ENCODE measurements around the gene DDX41. TPM values are rescaled to one million over a fixed set of nuclear protein-coding genes. Genes with fewer than 3 reads are reported as not detected.

The DDX41 gene
- total and polyA plus RNA-seq, 8 donors = 54.9 to 263 (median 82.0) TPM

DNA sequence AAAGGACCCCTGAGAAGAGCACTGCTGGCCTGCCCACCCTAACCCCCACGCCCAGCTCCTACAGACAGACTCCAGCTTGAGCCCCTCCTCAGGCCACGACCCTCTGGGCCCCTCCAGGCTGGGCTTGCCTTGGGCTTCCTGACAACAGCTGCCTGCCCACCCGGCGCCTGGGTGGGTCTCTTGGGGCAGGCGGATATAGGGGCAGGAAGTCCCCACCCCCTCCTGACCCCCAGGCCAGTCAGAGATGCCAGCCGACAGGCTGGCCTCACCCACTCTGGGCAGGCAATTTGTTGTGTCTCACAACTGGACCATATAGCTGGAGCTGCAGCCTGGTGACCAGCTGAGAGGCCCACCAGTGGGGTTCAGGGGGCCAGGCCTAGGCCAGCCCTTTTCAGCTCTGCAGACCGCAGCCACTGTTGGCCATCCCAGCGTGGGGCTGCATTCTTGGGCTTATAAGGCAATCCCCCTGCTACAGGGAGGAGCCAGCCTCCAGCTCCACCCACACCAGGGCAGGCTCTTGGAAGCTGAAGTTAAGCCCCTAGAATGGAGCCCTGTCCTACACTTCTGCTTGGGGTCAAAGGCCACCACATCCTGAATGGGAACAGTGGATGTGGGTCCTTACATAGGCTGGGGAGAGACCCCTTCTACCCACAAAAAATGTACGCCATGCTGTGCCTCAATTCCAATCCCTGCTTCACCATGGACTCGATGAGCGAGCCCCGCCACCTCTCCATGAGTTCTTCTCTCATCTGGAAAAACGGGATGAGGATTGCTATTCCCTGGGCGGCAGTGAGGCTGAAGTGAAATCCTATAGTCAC lies 21.3 kb downstream of the DDX41 start:
- peak; percentile 42 to 90 for DNase-seq
- Histone ChIP-seq H3K4me3 (peak overlapping the region; percentile 63 to 85 (median 82)), H3K27ac (peak overlapping the region; percentile 60 to 97 (median 90)), H3K9me3 (no peaks in the 10 kb centered on the region), H3K27me3 (no peaks in the 10 kb centered on the region), H3K4me1 (peaks cover 47 to 82% (median 65%) of the 10 kb centered on the region in 4 donors), H3K36me3 (peaks cover 9 to 25% (median 20%) of the 10 kb centered on the region in 4 donors)
- TF ChIP-seq EP300 (IDR thresholded peaks at IDR 0.05) (no peak), POLR2AphosphoS5 (IDR thresholded peaks at IDR 0.05) (peak in 2 of 3 donors; percentile 24 to 38)
- 53 to 79% (median 72%) methylated on average over 9 to 14 of the region's 14 CpGs for WGBS, 5 donors
- intact Hi-C loops (cut with DNase I; ENCODE audit: low total_unique reads) = no loop called here

GRCh38 chr5:177494346-177495195 lies 22.2 kb downstream of the DDX41 start:
- H3K9me3 ChIP-seq = no peaks in the 10 kb centered on the region
- H3K36me3 ChIP-seq = peaks cover 9 to 33% (median 27%) of the 10 kb centered on the region in 4 donors
- peak; percentile 47 to 93 for DNase-seq
- TF ChIP-seq EP300 (IDR thresholded peaks at IDR 0.05) = no peak
- TF ChIP-seq, protein P1, sequence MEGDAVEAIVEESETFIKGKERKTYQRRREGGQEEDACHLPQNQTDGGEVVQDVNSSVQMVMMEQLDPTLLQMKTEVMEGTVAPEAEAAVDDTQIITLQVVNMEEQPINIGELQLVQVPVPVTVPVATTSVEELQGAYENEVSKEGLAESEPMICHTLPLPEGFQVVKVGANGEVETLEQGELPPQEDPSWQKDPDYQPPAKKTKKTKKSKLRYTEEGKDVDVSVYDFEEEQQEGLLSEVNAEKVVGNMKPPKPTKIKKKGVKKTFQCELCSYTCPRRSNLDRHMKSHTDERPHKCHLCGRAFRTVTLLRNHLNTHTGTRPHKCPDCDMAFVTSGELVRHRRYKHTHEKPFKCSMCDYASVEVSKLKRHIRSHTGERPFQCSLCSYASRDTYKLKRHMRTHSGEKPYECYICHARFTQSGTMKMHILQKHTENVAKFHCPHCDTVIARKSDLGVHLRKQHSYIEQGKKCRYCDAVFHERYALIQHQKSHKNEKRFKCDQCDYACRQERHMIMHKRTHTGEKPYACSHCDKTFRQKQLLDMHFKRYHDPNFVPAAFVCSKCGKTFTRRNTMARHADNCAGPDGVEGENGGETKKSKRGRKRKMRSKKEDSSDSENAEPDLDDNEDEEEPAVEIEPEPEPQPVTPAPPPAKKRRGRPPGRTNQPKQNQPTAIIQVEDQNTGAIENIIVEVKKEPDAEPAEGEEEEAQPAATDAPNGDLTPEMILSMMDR (IDR thresholded peaks at IDR 0.05) = peak in 1 of 7 experiments; percentile 13
- H3K4me1 ChIP-seq = peaks cover 53 to 88% (median 70%) of the 10 kb centered on the region in 4 donors
- peak overlapping the region; percentile 63 to 85 (median 82) for H3K4me3 ChIP-seq
- WGBS, 5 donors = 25 to 71% (median 39%) methylated on average over 6 to 11 of the region's 11 CpGs
- peak overlapping the region; percentile 49 to 97 (median 90) for H3K27ac ChIP-seq
- no peaks in the 10 kb centered on the region for H3K27me3 ChIP-seq
- intact Hi-C loops (cut with DNase I; ENCODE audit: low total_unique reads) = no loop called here

DNA sequence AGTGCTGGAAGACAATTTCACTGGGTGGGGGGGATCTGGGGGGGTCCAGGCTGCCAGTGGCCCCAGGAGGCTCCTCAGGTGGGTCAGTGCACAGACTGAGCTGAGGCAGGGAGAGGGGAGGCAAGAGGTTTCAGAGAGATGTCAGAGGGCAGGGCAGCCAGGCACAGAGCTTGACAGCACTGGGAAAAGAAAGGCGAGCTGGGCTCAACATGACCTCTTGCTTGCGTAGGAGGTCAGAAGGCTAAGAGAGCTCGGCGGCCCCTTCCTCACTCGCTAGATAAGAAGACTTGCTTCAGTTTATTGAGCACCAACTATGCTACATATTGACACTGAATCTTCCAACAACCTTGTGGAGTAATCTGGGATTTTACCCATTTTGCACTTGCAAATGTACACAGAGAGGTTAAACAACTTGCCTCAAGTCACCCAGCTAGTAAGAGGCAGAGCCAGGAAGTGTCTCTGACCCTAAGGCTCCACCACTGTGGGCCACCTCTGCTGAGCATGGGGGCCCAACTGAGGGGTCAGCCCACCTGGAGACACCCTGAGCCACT lies 22.9 kb downstream of the DDX41 start:
- WGBS, 5 donors = 79 to 90% (median 86%) methylated on average over 5 of the region's 5 CpGs
- Histone ChIP-seq H3K36me3 (peaks cover 12 to 40% (median 34%) of the 10 kb centered on the region in 4 donors), H3K9me3 (no peaks in the 10 kb centered on the region), H3K4me3 (peak overlapping the region in 3 of 4 donors; percentile 8 to 84 (median 63)), H3K27ac (peak overlapping the region in 4 of 5 donors; percentile 89 to 97 (median 92)), H3K4me1 (peaks cover 57 to 96% (median 76%) of the 10 kb centered on the region in 4 donors), H3K27me3 (no peaks in the 10 kb centered on the region)
- intact Hi-C loops (cut with DNase I; ENCODE audit: low total_unique reads) = no loop called here
- TF ChIP-seq EP300 (IDR thresholded peaks at IDR 0.05) (no peak), POLR2AphosphoS5 (IDR thresholded peaks at IDR 0.05) (no peak), POLR2A (IDR thresholded peaks at IDR 0.05) (no peak)
- TF ChIP-seq, protein P1 (IDR thresholded peaks at IDR 0.05) = no peak
- DNase-seq = no peak

DNA sequence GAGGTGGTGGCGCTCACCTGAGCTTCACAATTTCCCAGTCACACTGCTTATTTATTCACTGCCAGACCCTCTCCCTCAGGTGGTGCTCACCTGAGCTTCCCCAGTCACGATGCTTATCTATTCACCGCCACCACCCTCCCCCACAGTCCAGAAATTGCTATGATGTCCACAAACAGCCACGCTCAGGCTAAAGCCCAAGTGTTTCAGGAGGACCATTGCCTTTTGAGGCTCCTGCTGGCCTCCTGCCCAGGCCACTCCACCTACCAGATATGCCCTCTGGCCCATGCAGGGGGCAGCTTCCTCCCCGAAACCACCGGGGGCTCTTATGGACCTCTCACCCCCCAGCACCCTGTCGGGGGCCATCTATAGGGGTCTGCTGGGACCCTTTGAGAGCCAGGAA lies 23.9 kb downstream of the DDX41 start:
- Histone ChIP-seq H3K36me3 (peaks cover 19 to 51% (median 45%) of the 10 kb centered on the region in 4 donors), H3K9me3 (no peaks in the 10 kb centered on the region), H3K27me3 (no peaks in the 10 kb centered on the region), H3K4me1 (peaks cover 49 to 92% (median 68%) of the 10 kb centered on the region in 4 donors), H3K27ac (peak overlapping the region in 4 of 5 donors; percentile 89 to 97 (median 92)), H3K4me3 (peak overlapping the region in 3 of 4 donors; percentile 5 to 19 (median 6))
- DNase-seq = no peak
- intact Hi-C loops (cut with DNase I; ENCODE audit: low total_unique reads) = no loop called here
- 74 to 87% (median 75%) methylated on average over 7 of the region's 7 CpGs for WGBS, 5 donors
- no peak for TF ChIP-seq POLR2A (IDR thresholded peaks at IDR 0.05)
- TF ChIP-seq EP300 (IDR thresholded peaks at IDR 0.05) = no peak
- no peak for TF ChIP-seq POLR2AphosphoS5 (IDR thresholded peaks at IDR 0.05)
- TF ChIP-seq, protein P1 (IDR thresholded peaks at IDR 0.05) = no peak
